ENCODE data around the gene CHPT1. TPM values are rescaled to one million over a fixed set of nuclear protein-coding genes. Genes with fewer than 3 reads are reported as not detected.

Gene CHPT1
- total and polyA plus RNA-seq, 9 of the 15 experiments (the other 6 are each of a cell fraction or from before 2014, with no cell fraction given) = 15.3 to 210 (median 91.9) TPM

- TF ChIP-seq DNMT1 (IDR thresholded peaks at IDR 0.05) = no peak
Observed at GRCh38 chr12:101707131-101707782, 9.8 kb downstream of the CHPT1 start (continued).

GRCh38 chr12:101710288-101710687 lies 12.8 kb downstream of the CHPT1 start:
- H3K27ac ChIP-seq (ENCODE audit: extremely low read depth, low read depth, low read length) = no peak overlapping the region
- DNase-seq (ENCODE audit: extremely low read depth in 1 of 4, low spot score in 3 of 4) (no peak), ATAC-seq (no peak), FAIRE-seq (no peak)
- H3K9me3 ChIP-seq (replicated peaks; ENCODE audit: control insufficient read depth, insufficient read depth, low read depth, low read length) = no peaks in the 10 kb centered on the region
- H3K9me1 ChIP-seq (ENCODE audit: control insufficient read depth, insufficient read depth, low read length) = peaks cover 4% of the 10 kb centered on the region
- in situ Hi-C loops (cut with MboI) = no loop called here
- no peak overlapping the region for H3K9ac ChIP-seq (ENCODE audit: insufficient read depth in 1 of 2, low read depth in 2 of 2, low read length in 2 of 2)
- no peak overlapping the region for H3K4me2 ChIP-seq (ENCODE audit: insufficient read depth, low read length)
- no peak overlapping the region for H2AFZ ChIP-seq (ENCODE audit: low read depth, low read length)
- CTCF ChIA-PET (ENCODE audit: low intra/inter-chr PET ratio) = no interaction called here
- peaks cover 95% of the 10 kb centered on the region for H3K79me2 ChIP-seq (ENCODE audit: control insufficient read depth, insufficient read depth, low read length)
- intact Hi-C loops (cut with micrococcal nuclease) = loop anchor here (5.0 kb wide), 1 partner anchor 38 kb away; no protein-coding TSS in a partner anchor
- H3K27me3 ChIP-seq (ENCODE audit: control insufficient read depth in 2 of 2, insufficient read depth in 2 of 2, low read length in 2 of 2) = no peaks in the 10 kb centered on the region
- BruUV-seq (replicated peaks) = no TSS peak
- POLR2A ChIA-PET = no interaction called here
- H3K4me1 ChIP-seq (replicated peaks in 1 of 2; ENCODE audit: control insufficient read depth in 2 of 2, insufficient read depth in 2 of 2, low read length in 2 of 2) = peaks cover 5 to 35% of the 10 kb centered on the region in 2 experiments
- no peak overlapping the region for H3K4me3 ChIP-seq
- 88% methylated on average over 4 of the region's 4 CpGs for WGBS (ENCODE audit: insufficient coverage, low coverage, missing lambda C conversion rate)
- H3K36me3 ChIP-seq (ENCODE audit: control insufficient read depth, insufficient read depth, low read length) = peaks cover 20% of the 10 kb centered on the region
- peaks cover 13% of the 10 kb centered on the region; the same call in 1 of the 2 replicates for H4K20me1 ChIP-seq (replicated peaks; ENCODE audit: control insufficient read depth, insufficient read depth, low read length)
- TF ChIP-seq PREB (CRISPR knock-in tag; IDR thresholded peaks at IDR 0.05) (no peak), ZNF586 (CRISPR knock-in tag; conservative IDR thresholded peaks at IDR 0.05) (no peak), ZNF696 (CRISPR knock-in tag; conservative IDR thresholded peaks at IDR 0.05) (no peak), ELK3 (CRISPR knock-in tag; IDR thresholded peaks at IDR 0.05) (no peak), DEAF1 (CRISPR knock-in tag; IDR thresholded peaks at IDR 0.05) (no peak), STAT5B (CRISPR knock-in tag; IDR thresholded peaks at IDR 0.05) (no peak)

Measured in K562 (cell line).